HCT116 (cell line): ENCODE data around the gene CUX1. TPM values are rescaled to one million over a fixed set of nuclear protein-coding genes. Genes with fewer than 3 reads are reported as not detected.
A peak's percentile ranks its signal among the peaks of the same experiment; 100 is the strongest.

Experiments
- ATAC-seq: fragments of 200-7000 bp; cut with Tn5 transposase; 2 replicates; pipeline ENCODE4 v1.9.1; 2020; ENCODE audit warnings: mild to moderate bottlenecking, moderate library complexity
- BruUV-seq: library from RNA; stranded (reverse); fragments of 400-500 nt; replicated peaks from 2 replicates; lab custom pipeline; 2021; lab: Mats Ljungman, UMichigan
- CTCF ChIA-PET: fragments of 300-600 bp; sonication (Branson Sonifier 250); formaldehyde crosslinking; loops from one replicate; lab custom pipeline; 2021; ENCODE audit warnings: antibody characterized with exemption; lab: Charles Lee
- POLR2A ChIA-PET: fragments of 300-600, 350-600 bp; sonication (Branson Sonifier 250); formaldehyde crosslinking; loops from one replicate; lab custom pipeline; 2021; ENCODE audit warnings: antibody characterized with exemption; lab: Charles Lee
- RAD21 ChIA-PET, 2 experiments: fragments of 300-600 bp; sonication (Branson Sonifier 250); formaldehyde crosslinking; loops; one replicate each; lab custom pipeline; 2023; ENCODE audit warnings: low total read pairs in 2 of 2; ENCODE audit not compliant: uncharacterized antibody in 2 of 2, unreplicated experiment in 2 of 2, low non-redundant PET in 1 of 2; lab: Charles Lee
- DNase-seq: peaks from one replicate; pipeline ENCODE4 v3.0.0-alpha.2; 2010; ENCODE audit warnings: low read depth, low spot score
- H2AFZ ChIP-seq: fragments of 200-600 bp; shearing (Covaris generic), sonication (generic); 2 replicates; pipeline ENCODE4 v1.6.1; 2017; ENCODE audit warnings: low read depth, mixed run types, mixed read lengths, antibody characterized with exemption, low read length; ENCODE audit not compliant: poor library complexity, severe bottlenecking
- H3K27ac ChIP-seq: 2 replicates; pipeline ENCODE4 v1.5.1; 2012; ENCODE audit warnings: low read depth, low read length
- H3K27me3 ChIP-seq: fragments of 200-600 bp; sonication (generic); 2 replicates; pipeline ENCODE4 v1.6.1; 2016; ENCODE audit warnings: mixed run types, low read length, mixed read lengths; ENCODE audit not compliant: insufficient read depth
- H3K36me3 ChIP-seq, 2 experiments: fragments of 200-500 bp in 1 of 2; fragments of 200-600 bp in 1 of 2; sonication (Bioruptor generic) in 1 of 2; sonication (generic) in 1 of 2; 2 replicates each; pipeline versions ENCODE4 v1.5.1 to v1.6.1; 2014 to 2016; ENCODE audit warnings: low read length in 2 of 2, inconsistent platforms in 1 of 2, mixed read lengths in 1 of 2, mixed run types in 1 of 2; ENCODE audit not compliant: insufficient read depth in 2 of 2, control insufficient read depth in 1 of 2
- H3K4me1 ChIP-seq, 2 experiments: fragments of 200-600 bp in 1 of 2; sonication (generic) in 1 of 2; 2 replicates each; pipeline versions ENCODE4 v1.5.1 to v1.6.1; 2012 to 2017; ENCODE audit warnings: low read length in 2 of 2, inconsistent platforms in 1 of 2, mild to moderate bottlenecking in 1 of 2, mixed read lengths in 1 of 2, mixed run types in 1 of 2, moderate library complexity in 1 of 2; ENCODE audit not compliant: insufficient read depth in 2 of 2, control insufficient read depth in 1 of 2
- H3K4me2 ChIP-seq: fragments of 200-600 bp; sonication (generic); 2 replicates; pipeline ENCODE4 v1.6.1; 2017; ENCODE audit warnings: mixed run types, low read length, mixed read lengths
- H3K4me3 ChIP-seq, 2 experiments: fragments of 200-600 bp in 1 of 2; sonication (generic) in 1 of 2; replicated peaks in 1 of 2; 2 replicates each; pipeline ENCODE4 v1.5.1; 2011 to 2016; ENCODE audit warnings: low read length in 2 of 2, control low read depth in 1 of 2, low read depth in 1 of 2, mild to moderate bottlenecking in 1 of 2, mixed read lengths in 1 of 2, mixed run types in 1 of 2
- H3K79me2 ChIP-seq: fragments of 200-600 bp; sonication (generic); 2 replicates; pipeline ENCODE4 v1.6.1; 2017; ENCODE audit warnings: mild to moderate bottlenecking, mixed run types, low read length, moderate library complexity, mixed read lengths; ENCODE audit not compliant: insufficient read depth
- H3K9ac ChIP-seq: fragments of 200-600 bp; sonication (generic); 2 replicates; pipeline ENCODE4 v1.6.1; 2016; ENCODE audit warnings: low read length, mixed read lengths
- H3K9me2 ChIP-seq: fragments of 200-600 bp; sonication (generic), shearing (Covaris generic); 2 replicates; pipeline ENCODE4 v1.6.1; 2017; ENCODE audit warnings: mixed run types, mild to moderate bottlenecking, moderate library complexity; ENCODE audit not compliant: insufficient read depth
- H3K9me3 ChIP-seq, 2 experiments: fragments of 200-500 bp in 1 of 2; fragments of 200-600 bp in 1 of 2; sonication (Bioruptor generic) in 1 of 2; sonication (generic) in 1 of 2; 2 replicates each; pipeline ENCODE4 v1.6.1; 2014 to 2017; ENCODE audit warnings: low read length in 2 of 2, mixed read lengths in 2 of 2, inconsistent platforms in 1 of 2, low read depth in 1 of 2, mild to moderate bottlenecking in 1 of 2, mixed run types in 1 of 2, moderate library complexity in 1 of 2; ENCODE audit not compliant: control insufficient read depth in 1 of 2, insufficient read depth in 1 of 2
- H4K20me1 ChIP-seq: fragments of 200-600 bp; sonication (generic), shearing (Covaris generic); 2 replicates; pipeline ENCODE4 v1.6.1; 2017; ENCODE audit warnings: mixed run types, mild to moderate bottlenecking, moderate library complexity; ENCODE audit not compliant: insufficient read depth
- CEBPB ChIP-seq: IDR thresholded peaks from 2 replicates; pipeline ENCODE4 v1.6.1; 2012; ENCODE audit warnings: low read depth
- ELF1 ChIP-seq: IDR thresholded peaks from 2 replicates; pipeline ENCODE4 v1.6.1; 2012; ENCODE audit warnings: low read depth, borderline replicate concordance
- EZH2 ChIP-seq: fragments of 200-600 bp; sonication (generic); IDR thresholded peaks from 2 replicates; pipeline ENCODE4 v1.6.1; 2017; ENCODE audit warnings: antibody characterized with exemption, mixed run types
- POLR2A ChIP-seq: IDR thresholded peaks from 2 replicates; pipeline ENCODE4 v1.7.0; 2011; ENCODE audit warnings: borderline replicate concordance; ENCODE audit not compliant: insufficient read depth, insufficient read length; ENCODE audit errors: extremely low read depth
- POLR2AphosphoS5 ChIP-seq: IDR thresholded peaks from 2 replicates; pipeline ENCODE4 v1.6.1; 2011; ENCODE audit warnings: mild to moderate bottlenecking, low read depth, low read length, moderate library complexity
- SIN3A ChIP-seq: IDR thresholded peaks from 2 replicates; pipeline ENCODE4 v1.6.1; 2012; ENCODE audit warnings: low read depth
- SRF ChIP-seq: IDR thresholded peaks from 2 replicates; pipeline ENCODE4 v1.6.1; 2012; ENCODE audit warnings: low read depth
- TCF7L2 ChIP-seq: IDR thresholded peaks from 2 replicates; pipeline ENCODE4 v1.7.0; 2011; ENCODE audit warnings: borderline replicate concordance, inconsistent platforms; ENCODE audit not compliant: insufficient read depth, insufficient read length; ENCODE audit errors: extremely low read depth
- ZFX ChIP-seq: fragments of 450-650 bp; IDR thresholded peaks from 2 replicates; pipeline ENCODE4 v1.6.1; 2017
- intact Hi-C: fragments of 100-400 bp; cut with micrococcal nuclease; formaldehyde crosslinking; loops from 2 replicates; pipeline ENCODE4 v1.10.0; 2022
- total RNA-seq: library from RNA; stranded (reverse); gene quantifications from one replicate; pipeline ENCODE4 v1.2.1, GENCODE V29; 2021; ENCODE audit not compliant: unreplicated experiment
- TF ChIP-seq, protein P1 (sequence below), 3 experiments: fragments of 200-600 bp in 1 of 3; sonication (generic) in 1 of 3; IDR thresholded peaks in 2 of 3; conservative IDR thresholded peaks in 1 of 3; 2 replicates each; pipeline ENCODE4 v1.5.1; 2012 to 2017; ENCODE audit warnings: low read depth in 2 of 3, low read length in 2 of 3, antibody characterized with exemption in 1 of 3, borderline replicate concordance in 1 of 3, control low read depth in 1 of 3, mild to moderate bottlenecking in 1 of 3, mixed read lengths in 1 of 3, mixed run types in 1 of 3, moderate library complexity in 1 of 3; ENCODE audit not compliant: insufficient read depth in 1 of 3

The CUX1 gene
- total RNA-seq, 1 experiment from 2014 or later, result 68.9 TPM

- no peak for TF ChIP-seq SRF
Observed at GRCh38 chr7:101922631-101923601, 105.5 kb downstream of the CUX1 start (continued).

DNA sequence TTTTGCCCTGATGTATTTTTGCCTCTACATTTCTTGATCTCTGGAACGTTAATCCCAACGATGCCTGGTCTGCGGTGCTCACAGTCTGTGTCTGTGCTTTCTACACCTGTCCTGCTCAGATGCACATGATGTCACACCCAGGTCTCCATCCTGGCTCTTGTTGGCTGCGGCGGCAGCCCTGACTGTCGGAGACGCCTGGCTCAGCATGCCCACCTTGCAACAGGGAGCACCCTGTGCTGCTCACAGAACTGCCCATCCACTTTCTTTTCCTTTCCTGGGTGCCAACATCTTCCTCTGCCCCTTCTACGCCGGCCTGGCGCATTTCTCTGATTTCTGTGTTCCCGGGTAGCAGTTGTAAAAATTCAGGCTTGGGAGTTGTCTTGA lies 106.2 kb downstream of the CUX1 start:
- no peak overlapping the region for H2AFZ ChIP-seq
- RAD21 ChIA-PET, result no interaction called here
- peaks cover 20 to 46% of the 10 kb centered on the region in 2 experiments for H3K4me1 ChIP-seq
- TF ChIP-seq POLR2AphosphoS5 (no peak), CEBPB (no peak), SRF (no peak), ZFX (no peak), POLR2A (no peak), TCF7L2 (no peak), EZH2 (no peak), SIN3A (no peak), ELF1 (no peak)
- TF ChIP-seq, protein P1, sequence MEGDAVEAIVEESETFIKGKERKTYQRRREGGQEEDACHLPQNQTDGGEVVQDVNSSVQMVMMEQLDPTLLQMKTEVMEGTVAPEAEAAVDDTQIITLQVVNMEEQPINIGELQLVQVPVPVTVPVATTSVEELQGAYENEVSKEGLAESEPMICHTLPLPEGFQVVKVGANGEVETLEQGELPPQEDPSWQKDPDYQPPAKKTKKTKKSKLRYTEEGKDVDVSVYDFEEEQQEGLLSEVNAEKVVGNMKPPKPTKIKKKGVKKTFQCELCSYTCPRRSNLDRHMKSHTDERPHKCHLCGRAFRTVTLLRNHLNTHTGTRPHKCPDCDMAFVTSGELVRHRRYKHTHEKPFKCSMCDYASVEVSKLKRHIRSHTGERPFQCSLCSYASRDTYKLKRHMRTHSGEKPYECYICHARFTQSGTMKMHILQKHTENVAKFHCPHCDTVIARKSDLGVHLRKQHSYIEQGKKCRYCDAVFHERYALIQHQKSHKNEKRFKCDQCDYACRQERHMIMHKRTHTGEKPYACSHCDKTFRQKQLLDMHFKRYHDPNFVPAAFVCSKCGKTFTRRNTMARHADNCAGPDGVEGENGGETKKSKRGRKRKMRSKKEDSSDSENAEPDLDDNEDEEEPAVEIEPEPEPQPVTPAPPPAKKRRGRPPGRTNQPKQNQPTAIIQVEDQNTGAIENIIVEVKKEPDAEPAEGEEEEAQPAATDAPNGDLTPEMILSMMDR (IDR thresholded peaks at IDR 0.05 in 2 of 3, conservative IDR thresholded peaks at IDR 0.05 in 1 of 3; ENCODE audit: borderline replicate concordance in 1 of 3, insufficient read depth in 1 of 3, low read depth in 2 of 3, low read length in 2 of 3), result no peak
- TF ChIP-seq, all 23 proteins: peak for 0
- Histone ChIP-seq H3K27me3 (no peaks in the 10 kb centered on the region), H4K20me1 (no peaks in the 10 kb centered on the region), H3K9me3 (no peaks in the 10 kb centered on the region), H3K4me3 (peak overlapping the region in 1 of 2 experiments; percentile 46; a peak in 2 of 4 replicates), H3K79me2 (peaks cover 47% of the 10 kb centered on the region), H3K36me3 (no peaks in the 10 kb centered on the region), H3K27ac (peak overlapping the region; percentile 72), H3K4me2 (peak overlapping the region; percentile 80), H3K9ac (peak overlapping the region; percentile 60), H3K9me2 (no peaks in the 10 kb centered on the region)
- ATAC-seq (peak; percentile 31), DNase-seq (no peak)
- BruUV-seq, result no TSS peak
- intact Hi-C loops, result no loop called here
- CTCF ChIA-PET, result no interaction called here
- POLR2A ChIA-PET, result no interaction called here
